GM23338 (cell line): ENCODE results near the gene MGLL. TPM values are rescaled to one million over a fixed set of nuclear protein-coding genes. Genes with fewer than 3 reads are reported as not detected.

ENCODE experiments used
- ATAC-seq: fragments of 200-7000 bp; cut with Tn5 transposase; 3 replicates; pipeline ENCODE4 v1.9.1; 2020
- DNase-seq: peaks from one replicate; pipeline ENCODE4 v3.0.0-alpha.2; 2015; ENCODE audit warnings: low spot score
- H2AFZ ChIP-seq: fragments of 200-600 bp; sonication (generic); 2 replicates; pipeline ENCODE4 v1.8.0; 2016; ENCODE audit warnings: antibody characterized with exemption, mild to moderate bottlenecking, moderate library complexity
- H3F3A ChIP-seq: fragments of 200-600 bp; sonication (generic); replicated peaks from 2 replicates; pipeline ENCODE4 v1.8.0; 2017; ENCODE audit warnings: antibody characterized with exemption, mixed run types, low read depth
- H3K27ac ChIP-seq: fragments of 200-600 bp; sonication (generic); 2 replicates; pipeline ENCODE4 v1.6.1; 2016; ENCODE audit warnings: low read depth
- H3K27me3 ChIP-seq: fragments of 200-600 bp; sonication (generic); 2 replicates; pipeline ENCODE4 v1.8.0; 2016; ENCODE audit warnings: mild to moderate bottlenecking, mixed run types, moderate library complexity; ENCODE audit not compliant: insufficient read depth
- H3K36me3 ChIP-seq: fragments of 200-600 bp; sonication (generic); 2 replicates; pipeline ENCODE4 v1.8.0; 2016; ENCODE audit warnings: mild to moderate bottlenecking; ENCODE audit not compliant: insufficient read depth
- H3K4me1 ChIP-seq: fragments of 200-600 bp; sonication (generic); 2 replicates; pipeline ENCODE4 v1.8.0; 2016; ENCODE audit warnings: mild to moderate bottlenecking, moderate library complexity; ENCODE audit not compliant: insufficient read depth
- H3K4me2 ChIP-seq: fragments of 200-600 bp; sonication (generic); 2 replicates; pipeline ENCODE4 v1.7.1; 2017; ENCODE audit warnings: mixed run types
- H3K4me3 ChIP-seq: fragments of 200-600 bp; sonication (generic); 2 replicates; pipeline ENCODE4 v1.6.1; 2016; ENCODE audit warnings: mixed run types
- H3K79me2 ChIP-seq: fragments of 200-600 bp; sonication (generic); replicated peaks from 2 replicates; pipeline ENCODE4 v1.8.0; 2017; ENCODE audit warnings: mild to moderate bottlenecking; ENCODE audit not compliant: insufficient read depth
- H3K9me2 ChIP-seq: fragments of 200-600 bp; sonication (generic); 2 replicates; pipeline ENCODE4 v1.8.0; 2017; ENCODE audit not compliant: insufficient read depth
- H4K20me1 ChIP-seq: fragments of 200-600 bp; sonication (generic); replicated peaks from 2 replicates; pipeline ENCODE4 v1.8.0; 2017; ENCODE audit warnings: mild to moderate bottlenecking; ENCODE audit not compliant: insufficient read depth
- H3K27ac Mint-ChIP-seq: 2 replicates; pipeline ENCODE4 v1.8.0; 2020; ENCODE audit warnings: inconsistent platforms, mild to moderate bottlenecking, moderate library complexity, mixed read lengths
- H3K27me3 Mint-ChIP-seq: 3 replicates; pipeline ENCODE4 v1.8.0; 2022; ENCODE audit warnings: low read depth, mild to moderate bottlenecking, moderate library complexity, mixed read lengths, inconsistent platforms; ENCODE audit not compliant: insufficient read depth, poor library complexity
- H3K36me3 Mint-ChIP-seq: 3 replicates; pipeline ENCODE4 v1.8.0; 2021; ENCODE audit warnings: low read depth, mild to moderate bottlenecking, inconsistent platforms, moderate library complexity, mixed read lengths
- H3K4me1 Mint-ChIP-seq: 3 replicates; pipeline ENCODE4 v1.8.0; 2020; ENCODE audit warnings: mild to moderate bottlenecking, inconsistent platforms, mixed read lengths
- H3K4me3 Mint-ChIP-seq: 3 replicates; pipeline ENCODE4 v1.8.0; 2021; ENCODE audit warnings: moderate library complexity, mild to moderate bottlenecking, inconsistent platforms, mixed read lengths
- H3K9me3 Mint-ChIP-seq: 3 replicates; pipeline ENCODE4 v1.8.0; 2020; ENCODE audit warnings: moderate library complexity, mild to moderate bottlenecking, inconsistent platforms, mixed read lengths
- CREB1 ChIP-seq: fragments of 250-450 bp; sonication (Bioruptor Pico); IDR thresholded peaks from 2 replicates; pipeline ENCODE4 v1.5.0; 2020; ENCODE audit warnings: low read depth, mild to moderate bottlenecking, moderate library complexity
- EZH2 ChIP-seq: fragments of 200-600 bp; sonication (generic); IDR thresholded peaks from one replicate; pipeline ENCODE4 v1.8.0; 2017; ENCODE audit warnings: antibody characterized with exemption, mild to moderate bottlenecking, low read depth; ENCODE audit not compliant: unreplicated experiment
- EZH2phosphoT487 ChIP-seq: fragments of 200-600 bp; sonication (generic); IDR thresholded peaks from one replicate; pipeline ENCODE4 v1.8.1; 2018; ENCODE audit warnings: antibody characterized with exemption; ENCODE audit not compliant: unreplicated experiment
- JUNB ChIP-seq: IDR thresholded peaks from one replicate; pipeline ENCODE4 v1.6.1; 2016; ENCODE audit warnings: antibody characterized with exemption; ENCODE audit not compliant: unreplicated experiment
- NANOG ChIP-seq: IDR thresholded peaks from 2 replicates; pipeline ENCODE4 v1.6.1; 2016; ENCODE audit warnings: antibody characterized with exemption, borderline replicate concordance
- POLR2AphosphoS5 ChIP-seq: IDR thresholded peaks from 2 replicates; pipeline ENCODE4 v1.6.1; 2016; ENCODE audit warnings: antibody characterized with exemption, low read depth
- STAT1 ChIP-seq: IDR thresholded peaks from one replicate; pipeline ENCODE4 v1.6.1; 2016; ENCODE audit warnings: antibody characterized with exemption; ENCODE audit not compliant: unreplicated experiment
- ZNF114 ChIP-seq: fragments of 250-450 bp; sonication (Bioruptor Pico); IDR thresholded peaks from 2 replicates; pipeline ENCODE4 v1.5.0; 2020; ENCODE audit warnings: mild to moderate bottlenecking, moderate library complexity
- ZNF331 ChIP-seq: fragments of 250-450 bp; sonication (Bioruptor Pico); IDR thresholded peaks from 2 replicates; pipeline ENCODE4 v1.5.0; 2020; ENCODE audit warnings: low read depth, mild to moderate bottlenecking, moderate library complexity
- ZNF462 ChIP-seq: fragments of 250-450 bp; sonication (Bioruptor Pico); IDR thresholded peaks from 2 replicates; pipeline ENCODE4 v1.5.0; 2020; ENCODE audit warnings: mild to moderate bottlenecking, moderate library complexity
- polyA plus RNA-seq: library from polyadenylated mRNA; unstranded; fragments of >200 nt; fragmentation: Nextera tagmentation; extraction: Ambion mirVana; gene quantifications from 2 replicates; pipeline ENCODE4 v1.2.1, GENCODE V29; 2016
- total RNA-seq: library from RNA; depleted of rRNA; stranded (reverse); fragments of >200 nt; shearing (Covaris generic); gene quantifications from 2 replicates; pipeline ENCODE4 v1.2.3, GENCODE V29; 2014
- TF ChIP-seq, protein P1 (sequence below): IDR thresholded peaks from one replicate; pipeline ENCODE4 v1.6.1; 2018; ENCODE audit warnings: antibody characterized with exemption; ENCODE audit not compliant: unreplicated experiment
- TF ChIP-seq, protein P2 (sequence below), 2 experiments: fragments of 200-600 bp in 1 of 2; sonication (generic) in 1 of 2; conservative IDR thresholded peaks; 2 replicates each; pipeline versions ENCODE4 v1.5.1 to v1.6.1; 2016 to 2017; ENCODE audit warnings: antibody characterized with exemption in 2 of 2, low read depth in 2 of 2, mild to moderate bottlenecking in 2 of 2, moderate library complexity in 1 of 2
- TF ChIP-seq, protein P3 (sequence below): IDR thresholded peaks from 2 replicates; pipeline ENCODE4 v1.6.1; 2016; ENCODE audit warnings: antibody characterized with exemption

MGLL gene
- total and polyA plus RNA-seq, 2 experiments from 2014 or later = 0.71 to 0.83 TPM

DNA sequence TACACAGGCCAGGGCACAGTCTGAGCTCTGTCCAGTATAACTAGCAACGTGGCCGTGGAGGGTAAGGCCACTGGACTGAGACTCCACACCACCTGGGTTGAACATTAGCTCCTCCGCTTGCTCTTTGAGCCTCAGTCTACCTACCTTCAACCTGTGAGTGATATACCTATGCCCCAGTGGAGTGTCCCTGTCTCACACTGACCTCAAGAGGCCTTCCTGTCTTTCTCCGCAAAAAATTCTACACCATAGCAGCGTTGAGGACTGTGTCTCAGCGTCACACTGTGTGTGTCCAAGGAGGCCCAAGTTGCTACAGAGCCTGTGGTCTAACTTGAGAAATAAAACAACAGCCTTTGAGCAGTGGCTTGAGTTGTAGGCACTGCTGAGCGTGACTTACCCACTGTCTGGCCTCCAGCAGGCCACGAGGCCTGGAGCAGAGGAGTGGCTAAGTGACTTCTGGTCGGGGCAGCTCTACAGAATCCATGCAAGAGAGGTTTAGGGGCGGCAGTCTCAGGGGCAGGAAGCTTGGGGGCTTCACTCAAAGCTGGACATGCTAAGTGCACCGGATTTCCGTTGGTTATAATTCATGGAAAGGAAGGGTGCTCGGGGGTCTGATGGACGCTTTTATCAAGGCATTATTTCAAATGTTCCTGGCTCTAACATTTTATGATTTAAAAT lies 2.0 kb upstream of the MGLL start:
- no peak for DNase-seq
- H3K27ac Mint-ChIP-seq = no peak overlapping the region
- Histone ChIP-seq H3K4me1 (peaks cover 30% of the 10 kb centered on the region), H3K79me2 (no peaks in the 10 kb centered on the region), H3K36me3 (no peaks in the 10 kb centered on the region), H3K27me3 (peaks cover 29% of the 10 kb centered on the region), H3K4me2 (no peak overlapping the region), H4K20me1 (no peaks in the 10 kb centered on the region), H3K4me3 (no peak overlapping the region), H3K27ac (no peak overlapping the region), H2AFZ (no peak overlapping the region), H3K9me2 (peaks cover 3% of the 10 kb centered on the region; the same call in 1 of the 2 replicates), H3F3A (no peaks in the 10 kb centered on the region)
- TF ChIP-seq EZH2 (no peak), POLR2AphosphoS5 (no peak), STAT1 (no peak), JUNB (no peak), NANOG (no peak), ZNF462 (CRISPR knock-in tag) (no peak), ZNF331 (CRISPR knock-in tag) (no peak), ZNF114 (CRISPR knock-in tag) (no peak), EZH2phosphoT487 (no peak), CREB1 (CRISPR knock-in tag) (no peak)
- TF ChIP-seq, protein P1, sequence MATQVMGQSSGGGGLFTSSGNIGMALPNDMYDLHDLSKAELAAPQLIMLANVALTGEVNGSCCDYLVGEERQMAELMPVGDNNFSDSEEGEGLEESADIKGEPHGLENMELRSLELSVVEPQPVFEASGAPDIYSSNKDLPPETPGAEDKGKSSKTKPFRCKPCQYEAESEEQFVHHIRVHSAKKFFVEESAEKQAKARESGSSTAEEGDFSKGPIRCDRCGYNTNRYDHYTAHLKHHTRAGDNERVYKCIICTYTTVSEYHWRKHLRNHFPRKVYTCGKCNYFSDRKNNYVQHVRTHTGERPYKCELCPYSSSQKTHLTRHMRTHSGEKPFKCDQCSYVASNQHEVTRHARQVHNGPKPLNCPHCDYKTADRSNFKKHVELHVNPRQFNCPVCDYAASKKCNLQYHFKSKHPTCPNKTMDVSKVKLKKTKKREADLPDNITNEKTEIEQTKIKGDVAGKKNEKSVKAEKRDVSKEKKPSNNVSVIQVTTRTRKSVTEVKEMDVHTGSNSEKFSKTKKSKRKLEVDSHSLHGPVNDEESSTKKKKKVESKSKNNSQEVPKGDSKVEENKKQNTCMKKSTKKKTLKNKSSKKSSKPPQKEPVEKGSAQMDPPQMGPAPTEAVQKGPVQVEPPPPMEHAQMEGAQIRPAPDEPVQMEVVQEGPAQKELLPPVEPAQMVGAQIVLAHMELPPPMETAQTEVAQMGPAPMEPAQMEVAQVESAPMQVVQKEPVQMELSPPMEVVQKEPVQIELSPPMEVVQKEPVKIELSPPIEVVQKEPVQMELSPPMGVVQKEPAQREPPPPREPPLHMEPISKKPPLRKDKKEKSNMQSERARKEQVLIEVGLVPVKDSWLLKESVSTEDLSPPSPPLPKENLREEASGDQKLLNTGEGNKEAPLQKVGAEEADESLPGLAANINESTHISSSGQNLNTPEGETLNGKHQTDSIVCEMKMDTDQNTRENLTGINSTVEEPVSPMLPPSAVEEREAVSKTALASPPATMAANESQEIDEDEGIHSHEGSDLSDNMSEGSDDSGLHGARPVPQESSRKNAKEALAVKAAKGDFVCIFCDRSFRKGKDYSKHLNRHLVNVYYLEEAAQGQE = no peak
- TF ChIP-seq, protein P2, sequence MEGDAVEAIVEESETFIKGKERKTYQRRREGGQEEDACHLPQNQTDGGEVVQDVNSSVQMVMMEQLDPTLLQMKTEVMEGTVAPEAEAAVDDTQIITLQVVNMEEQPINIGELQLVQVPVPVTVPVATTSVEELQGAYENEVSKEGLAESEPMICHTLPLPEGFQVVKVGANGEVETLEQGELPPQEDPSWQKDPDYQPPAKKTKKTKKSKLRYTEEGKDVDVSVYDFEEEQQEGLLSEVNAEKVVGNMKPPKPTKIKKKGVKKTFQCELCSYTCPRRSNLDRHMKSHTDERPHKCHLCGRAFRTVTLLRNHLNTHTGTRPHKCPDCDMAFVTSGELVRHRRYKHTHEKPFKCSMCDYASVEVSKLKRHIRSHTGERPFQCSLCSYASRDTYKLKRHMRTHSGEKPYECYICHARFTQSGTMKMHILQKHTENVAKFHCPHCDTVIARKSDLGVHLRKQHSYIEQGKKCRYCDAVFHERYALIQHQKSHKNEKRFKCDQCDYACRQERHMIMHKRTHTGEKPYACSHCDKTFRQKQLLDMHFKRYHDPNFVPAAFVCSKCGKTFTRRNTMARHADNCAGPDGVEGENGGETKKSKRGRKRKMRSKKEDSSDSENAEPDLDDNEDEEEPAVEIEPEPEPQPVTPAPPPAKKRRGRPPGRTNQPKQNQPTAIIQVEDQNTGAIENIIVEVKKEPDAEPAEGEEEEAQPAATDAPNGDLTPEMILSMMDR (conservative IDR thresholded peaks at IDR 0.05; ENCODE audit: low read depth in 2 of 2) = no peak
- TF ChIP-seq, protein P3, sequence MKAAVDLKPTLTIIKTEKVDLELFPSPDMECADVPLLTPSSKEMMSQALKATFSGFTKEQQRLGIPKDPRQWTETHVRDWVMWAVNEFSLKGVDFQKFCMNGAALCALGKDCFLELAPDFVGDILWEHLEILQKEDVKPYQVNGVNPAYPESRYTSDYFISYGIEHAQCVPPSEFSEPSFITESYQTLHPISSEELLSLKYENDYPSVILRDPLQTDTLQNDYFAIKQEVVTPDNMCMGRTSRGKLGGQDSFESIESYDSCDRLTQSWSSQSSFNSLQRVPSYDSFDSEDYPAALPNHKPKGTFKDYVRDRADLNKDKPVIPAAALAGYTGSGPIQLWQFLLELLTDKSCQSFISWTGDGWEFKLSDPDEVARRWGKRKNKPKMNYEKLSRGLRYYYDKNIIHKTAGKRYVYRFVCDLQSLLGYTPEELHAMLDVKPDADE = no peak
- H3K27me3 Mint-ChIP-seq = peaks cover 27% of the 10 kb centered on the region
- H3K9me3 Mint-ChIP-seq = peaks cover 13% of the 10 kb centered on the region; the same call in 2 of the 3 replicates
- ATAC-seq = no peak
- peak overlapping the region; percentile 45 for H3K4me3 Mint-ChIP-seq
- peaks cover 24% of the 10 kb centered on the region for H3K4me1 Mint-ChIP-seq
- H3K36me3 Mint-ChIP-seq = peaks cover 4% of the 10 kb centered on the region; the same call in 1 of the 3 replicates
